NCI-H345 treated with DMSO at 0.1 percent for 48 hours (cell line): ENCODE measurements around the gene SLC26A1.
"Not testable (repeated sequence)": the region's sequence is repeated elsewhere in the genome, so short reads cannot be mapped to it uniquely, and the experiment has no call there.

Experiments used
- DNase-seq: peaks from one replicate; lab custom pipeline; 2025; ENCODE audit not compliant: unreplicated experiment; lab: John Stamatoyannopoulos, UW

SLC26A1 gene

GRCh38 chr4:999882-1000425, 6.8 kb upstream of the SLC26A1 start:
- no peak for DNase-seq

GRCh38 chr4:999240-999863, 6.1 kb upstream of the SLC26A1 start:
- not testable (repeated sequence) for DNase-seq

- no peak for DNase-seq
Measured at GRCh38 chr4:998096-998691, 5.0 kb upstream of the SLC26A1 start.

- no peak for DNase-seq
Measured at GRCh38 chr4:997375-998071, 4.3 kb upstream of the SLC26A1 start.

GRCh38 chr4:996997-997374, 3.8 kb upstream of the SLC26A1 start:
- DNase-seq, result no peak

- no peak for DNase-seq
Measured at GRCh38 chr4:996030-996996, 3.1 kb upstream of the SLC26A1 start.

GRCh38 chr4:995311-996026, 2.3 kb upstream of the SLC26A1 start:
- DNase-seq, result no peak

- no peak for DNase-seq
Measured at GRCh38 chr4:992297-993110, 700 bp downstream of the SLC26A1 start.

GRCh38 chr4:991451-992296, 1.5 kb downstream of the SLC26A1 start:
- no peak for DNase-seq

- DNase-seq, result no peak
Measured at GRCh38 chr4:990746-991367, 2.3 kb downstream of the SLC26A1 start.

- DNase-seq, result no peak
Measured at GRCh38 chr4:989722-990471, 3.3 kb downstream of the SLC26A1 start.

- DNase-seq, result no peak
Measured at GRCh38 chr4:988726-989721, 4.2 kb downstream of the SLC26A1 start.

- no peak for DNase-seq
Measured at GRCh38 chr4:987624-988513, 5.3 kb downstream of the SLC26A1 start.

GRCh38 chr4:986879-987623, 6.2 kb downstream of the SLC26A1 start, which contains the start of gene IDUA:
Gene IDUA (plus strand): TSS chr4:987044. CDS start chr4:987085, 41 bp downstream.
- DNase-seq, result peak; percentile 8
